Pancreas (tissue), 10 donors: ENCODE measurements around the gene BANF2. TPM values are rescaled to one million over a fixed set of nuclear protein-coding genes. Genes with fewer than 3 reads are reported as not detected.
A peak's percentile ranks its signal among the peaks of the same experiment; 100 is the strongest.

Experiments used
- ATAC-seq, 4 donors: fragments of 200-7000 bp; cut with Tn5 transposase; one replicate each; pipeline versions ENCODE4 v1.8.0 to v1.9.1; 2020; ENCODE audit warnings: mild to moderate bottlenecking in 4 of 4, moderate library complexity in 4 of 4
- DNase-seq, 6 donors: peaks; one replicate each; pipeline ENCODE4 v3.0.0-alpha.2; 2020
- FAIRE-seq: peaks from 2 replicates; lab custom pipeline; 2012; peaks lifted over from hg19 to GRCh38; lab: Jason Lieb, UNC
- H3K27ac ChIP-seq, 4 donors: fragments of 200-600 bp; sonication (generic); 1 replicate in 3 of 4; 2 replicates in 1 of 4; pipeline versions ENCODE4 v1.5.0 to v1.8.0; 2020
- H3K27me3 ChIP-seq, 4 donors: fragments of 200-600 bp; one replicate each; pipeline ENCODE4 v1.8.0; 2021
- H3K36me3 ChIP-seq, 3 donors: fragments of 200-600 bp; sonication (generic) in 1 of 3; one replicate each; pipeline versions ENCODE4 v1.5.0 to v1.8.0; 2020 to 2021
- H3K4me1 ChIP-seq, 3 donors: fragments of 200-600 bp; one replicate each; pipeline ENCODE4 v1.8.0; 2021
- H3K4me3 ChIP-seq, 4 donors: fragments of 200-600 bp; sonication (generic) in 2 of 4; one replicate each; pipeline versions ENCODE4 v1.5.0 to v1.8.0; 2020 to 2021
- H3K9me3 ChIP-seq, 4 donors: fragments of 200-600 bp; one replicate each; pipeline ENCODE4 v1.8.0; 2021
- WGBS, 2 donors: extraction: QIAGEN DNeasy Blood & Tissue Kit; methylation state at CpG; one replicate each; pipeline ENCODE4 v1.1.7; 2013; 5-methylcytosine and 5-hydroxymethylcytosine counted together
- intact Hi-C, 3 donors: fragments of 100-400 bp; cut with DNase I; formaldehyde crosslinking; loops; one replicate each; pipeline versions ENCODE4 v1.11.1 to v1.14.2; 2022
- polyA plus RNA-seq, 2 donors: library from polyadenylated mRNA; stranded (reverse); fragments of 200-250 nt; gene quantifications; one replicate each; pipeline ENCODE4 v1.2.3, GENCODE V29; 2013
- total RNA-seq, 6 donors: library from RNA; stranded (reverse); fragmentation: NEBNext Ultra II Directional in 4 of 6; extraction: Animal tissue kit (Norgen Biotek cat#: 25700) in 4 of 6; gene quantifications; one replicate each; pipeline versions ENCODE4 v1.2.1 to v1.2.4, GENCODE V29; 2021 to 2023
- TF ChIP-seq, protein P1 (sequence below), 4 donors: fragments of 200-600 bp; sonication (generic) in 3 of 4; IDR thresholded peaks; one replicate each; pipeline versions ENCODE4 v1.5.0 to v1.8.0; 2021; ENCODE audit warnings: antibody characterized with exemption in 4 of 4
- donor health status: healthy with polysubstance abuse.
- donor health status: DM: no; HTN: no; CAD: no; lungs with moderate emphysema.
- donor health status: DM: no; HTN: no; CAD: no.
- donor health status: control.
- donor health status: control.
- donor health status: Bipolar disorder and iron deficiency.
- donor health status: DM: yes; HTN: yes; CAD: no.
- donor health status: DM: no; HTN: no; CAD: no.
- donor health status: DM: no; HTN: no; CAD: no.
- donor health status: DM: yes; HTN: yes; CAD: no.

The BANF2 gene
- total and polyA plus RNA-seq, 8 donors: 0.59 to 6.4 (median 1.5) TPM

DNA sequence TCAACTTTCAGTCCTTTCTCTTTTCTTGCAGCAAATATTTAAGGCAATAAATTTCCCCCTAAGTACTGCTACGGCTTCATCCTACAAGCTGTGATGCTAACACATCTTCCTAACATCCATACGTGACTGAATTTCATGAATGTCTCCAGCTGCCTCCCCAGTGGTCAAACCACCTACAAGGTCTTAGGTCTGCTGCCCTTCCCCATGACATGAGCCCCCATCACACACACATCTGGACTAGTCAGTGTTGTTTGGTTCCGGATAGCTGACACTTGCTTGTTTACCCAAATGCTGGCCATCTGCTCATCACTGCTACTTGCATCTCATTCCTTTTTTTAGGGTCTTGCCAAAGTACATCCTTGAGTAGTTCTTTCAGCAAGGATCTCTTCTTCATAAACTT lies 32.3 kb upstream of the BANF2 start:
- H3K9me3 ChIP-seq: no peaks in the 10 kb centered on the region
- DNase-seq (peak in 1 of 6 donors; percentile 4), FAIRE-seq (no peak), ATAC-seq (no peak)
- peaks cover 29 to 65% (median 57%) of the 10 kb centered on the region in 3 donors for H3K4me1 ChIP-seq
- TF ChIP-seq, protein P1, sequence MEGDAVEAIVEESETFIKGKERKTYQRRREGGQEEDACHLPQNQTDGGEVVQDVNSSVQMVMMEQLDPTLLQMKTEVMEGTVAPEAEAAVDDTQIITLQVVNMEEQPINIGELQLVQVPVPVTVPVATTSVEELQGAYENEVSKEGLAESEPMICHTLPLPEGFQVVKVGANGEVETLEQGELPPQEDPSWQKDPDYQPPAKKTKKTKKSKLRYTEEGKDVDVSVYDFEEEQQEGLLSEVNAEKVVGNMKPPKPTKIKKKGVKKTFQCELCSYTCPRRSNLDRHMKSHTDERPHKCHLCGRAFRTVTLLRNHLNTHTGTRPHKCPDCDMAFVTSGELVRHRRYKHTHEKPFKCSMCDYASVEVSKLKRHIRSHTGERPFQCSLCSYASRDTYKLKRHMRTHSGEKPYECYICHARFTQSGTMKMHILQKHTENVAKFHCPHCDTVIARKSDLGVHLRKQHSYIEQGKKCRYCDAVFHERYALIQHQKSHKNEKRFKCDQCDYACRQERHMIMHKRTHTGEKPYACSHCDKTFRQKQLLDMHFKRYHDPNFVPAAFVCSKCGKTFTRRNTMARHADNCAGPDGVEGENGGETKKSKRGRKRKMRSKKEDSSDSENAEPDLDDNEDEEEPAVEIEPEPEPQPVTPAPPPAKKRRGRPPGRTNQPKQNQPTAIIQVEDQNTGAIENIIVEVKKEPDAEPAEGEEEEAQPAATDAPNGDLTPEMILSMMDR (IDR thresholded peaks at IDR 0.05): no peak
- H3K27ac ChIP-seq: no peak overlapping the region
- no peaks in the 10 kb centered on the region for H3K27me3 ChIP-seq
- no peak overlapping the region for H3K4me3 ChIP-seq
- 51 to 54% methylated on average over 3 of the region's 3 CpGs for WGBS, 2 donors
- intact Hi-C loops: no loop called here
- H3K36me3 ChIP-seq: peaks cover 0 to 8% (median 0%) of the 10 kb centered on the region in 3 donors

DNA sequence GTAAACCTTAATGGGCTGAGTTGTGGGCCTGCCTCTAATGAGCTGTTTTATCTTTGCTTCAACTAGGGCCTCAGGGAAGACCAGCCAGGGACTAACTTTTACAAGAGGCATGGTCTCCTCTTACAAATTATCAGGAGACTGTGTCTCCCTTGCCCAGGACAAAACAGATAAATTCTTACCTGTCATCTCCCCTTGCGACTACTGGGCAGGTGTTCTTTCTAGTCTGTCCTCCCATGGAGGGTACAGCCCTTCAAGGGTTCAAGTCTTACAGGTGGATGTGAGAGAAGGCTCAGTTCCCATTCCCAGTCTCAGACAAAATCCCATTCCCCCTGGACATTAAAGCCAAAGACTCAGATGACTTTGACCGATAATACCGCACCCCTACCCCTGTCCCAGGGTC lies 31.3 kb upstream of the BANF2 start:
- Histone ChIP-seq H3K36me3 (peaks cover 0 to 8% (median 0%) of the 10 kb centered on the region in 3 donors), H3K27me3 (no peaks in the 10 kb centered on the region), H3K9me3 (no peaks in the 10 kb centered on the region), H3K4me1 (peaks cover 26 to 66% (median 56%) of the 10 kb centered on the region in 3 donors), H3K4me3 (no peak overlapping the region), H3K27ac (peak overlapping the region in 1 of 4 donors; percentile 3)
- intact Hi-C loops: no loop called here
- TF ChIP-seq, protein P1 (IDR thresholded peaks at IDR 0.05): no peak
- DNase-seq: no peak
- no peak for ATAC-seq
- 41 to 43% methylated on average over 3 of the region's 3 CpGs for WGBS, 2 donors
- no peak for FAIRE-seq

- WGBS, 2 donors: 41 to 44% methylated on average over 12 of the region's 12 CpGs
- ATAC-seq: no peak
- no peak for FAIRE-seq
- TF ChIP-seq, protein P1 (IDR thresholded peaks at IDR 0.05): no peak
- no peak for DNase-seq
- no peaks in the 10 kb centered on the region for H3K9me3 ChIP-seq
- intact Hi-C loops: no loop called here
- H3K27ac ChIP-seq: no peak overlapping the region
- no peaks in the 10 kb centered on the region for H3K27me3 ChIP-seq
- peaks cover 0 to 8% (median 0%) of the 10 kb centered on the region in 3 donors for H3K36me3 ChIP-seq
- H3K4me1 ChIP-seq: peaks cover 20 to 66% (median 60%) of the 10 kb centered on the region in 3 donors
- H3K4me3 ChIP-seq: no peak overlapping the region
Measured at GRCh38 chr20:17669306-17669931, 30.3 kb upstream of the BANF2 start.

DNA sequence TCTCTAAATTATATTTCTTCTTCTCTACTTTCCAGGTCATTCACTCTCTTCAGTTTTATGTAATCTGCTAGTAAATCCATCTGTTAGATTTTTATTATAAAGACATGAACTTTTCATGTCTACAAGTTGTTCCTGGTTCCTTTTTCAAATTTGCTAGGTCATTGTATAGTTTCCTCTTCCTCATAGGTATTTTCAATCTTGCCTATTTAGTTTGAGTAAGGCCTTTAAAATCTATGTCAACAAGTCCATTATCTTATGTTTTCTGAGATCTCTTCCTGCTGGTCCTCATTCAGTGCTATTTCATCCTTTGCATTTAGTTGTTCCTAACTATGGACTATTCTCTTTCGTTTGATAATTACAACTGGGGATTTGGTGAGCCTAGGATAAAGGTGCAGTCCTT lies 28.8 kb upstream of the BANF2 start:
- Histone ChIP-seq H3K9me3 (no peaks in the 10 kb centered on the region), H3K27ac (no peak overlapping the region), H3K4me3 (no peak overlapping the region), H3K27me3 (no peaks in the 10 kb centered on the region), H3K4me1 (peaks cover 29 to 65% (median 59%) of the 10 kb centered on the region in 3 donors), H3K36me3 (peaks cover 0 to 8% (median 0%) of the 10 kb centered on the region in 3 donors)
- no peak for ATAC-seq
- 30 to 52% methylated on average over 1 of the region's 1 CpG for WGBS, 2 donors
- no peak for DNase-seq
- TF ChIP-seq, protein P1 (IDR thresholded peaks at IDR 0.05): no peak
- no peak for FAIRE-seq
- intact Hi-C loops: no loop called here

GRCh38 chr20:17671565-17671964 lies 28.2 kb upstream of the BANF2 start:
- Histone ChIP-seq H3K27ac (peak overlapping the region in 1 of 4 donors; percentile 40), H3K4me1 (peaks cover 35 to 64% (median 59%) of the 10 kb centered on the region in 3 donors)
- TF ChIP-seq, protein P1 (IDR thresholded peaks at IDR 0.05): no peak

More at GRCh38 chr20:17671565-17671964, 28.2 kb upstream of the BANF2 start:
- peak in 1 of 6 donors; percentile 11 for DNase-seq
- Histone ChIP-seq H3K27me3 (no peaks in the 10 kb centered on the region), H3K9me3 (no peaks in the 10 kb centered on the region), H3K36me3 (peaks cover 0 to 10% (median 0%) of the 10 kb centered on the region in 3 donors), H3K4me3 (no peak overlapping the region)
- peak in 2 of 4 donors; percentile 3 for ATAC-seq
- WGBS, 2 donors: 38 to 41% methylated on average over 4 of the region's 4 CpGs
- intact Hi-C loops: no loop called here
- no peak for FAIRE-seq
